Measurements from ENCODE around the gene GPC2. TPM values are rescaled to one million over a fixed set of nuclear protein-coding genes. Genes with fewer than 3 reads are reported as not detected.
A peak's percentile ranks its signal among the peaks of the same experiment; 100 is the strongest.
"Not testable (repeated sequence)": the region's sequence is repeated elsewhere in the genome, so short reads cannot be mapped to it uniquely, and the experiment has no call there.

The GPC2 gene
- total and polyA plus RNA-seq, 7 donors = 0.16 to 0.77 (median 0.34) TPM

DNA sequence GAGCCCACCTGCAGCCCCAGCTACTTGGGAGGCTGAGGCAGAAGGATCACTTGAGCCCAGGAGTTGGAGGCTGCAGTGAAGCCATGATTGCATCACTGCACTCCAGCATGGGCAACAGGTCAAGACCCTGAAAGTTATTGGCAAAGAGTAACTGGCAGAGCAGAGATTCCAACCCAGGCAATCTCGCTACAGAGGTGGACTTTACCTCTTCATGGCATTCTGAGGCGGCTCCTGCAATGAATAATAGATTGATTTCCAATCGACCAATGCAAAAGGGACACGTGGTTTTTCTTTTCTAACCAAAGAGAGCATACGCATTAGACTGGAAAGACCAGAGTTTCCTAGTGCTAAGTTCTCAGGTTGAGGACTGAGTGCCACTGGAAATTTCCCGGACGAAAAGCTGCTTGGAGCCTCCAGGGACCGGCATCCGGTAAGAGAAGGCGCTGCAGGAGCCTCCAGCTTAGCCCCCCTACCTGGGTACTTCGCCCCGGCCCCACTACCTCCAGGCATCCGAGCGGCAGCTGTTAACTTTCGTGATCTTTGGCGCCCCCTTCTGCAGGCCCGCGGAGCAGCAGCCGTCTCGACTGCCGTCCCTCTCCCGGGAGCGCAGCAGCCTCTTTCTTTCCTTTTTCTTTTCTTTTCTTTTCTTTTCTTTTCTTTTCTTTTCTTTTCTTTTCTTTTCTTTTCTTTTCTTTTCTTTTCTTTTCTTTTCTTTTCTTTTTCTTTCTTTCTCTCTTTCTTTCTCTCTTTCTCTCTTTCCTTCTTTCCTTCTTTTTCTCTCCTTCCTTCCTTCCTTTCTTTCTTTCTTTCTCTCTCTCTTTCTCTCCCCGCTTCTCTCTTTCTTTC, 46.4 kb downstream of the GPC2 start:
- intact Hi-C loops (cut with DNase I) = no loop called here
- Histone ChIP-seq H3K27me3 (ENCODE audit: insufficient read depth in 3 of 3, low read length in 2 of 3) (no peaks in the 10 kb centered on the region), H3K27ac (no peak overlapping the region), H3K9me3 (no peaks in the 10 kb centered on the region), H3K36me3 (ENCODE audit: insufficient read depth in 1 of 2, low read depth in 1 of 2) (no peaks in the 10 kb centered on the region), H3K4me1 (peaks cover 12% of the 10 kb centered on the region), H3K4me3 (peak overlapping the region; percentile 12)
- ATAC-seq (no peak), DNase-seq (peak; percentile 75 to 88)
- 13 to 14% (median 14%) methylated on average over 24 of the region's 24 CpGs for WGBS, 3 donors
- TF ChIP-seq, protein P1, sequence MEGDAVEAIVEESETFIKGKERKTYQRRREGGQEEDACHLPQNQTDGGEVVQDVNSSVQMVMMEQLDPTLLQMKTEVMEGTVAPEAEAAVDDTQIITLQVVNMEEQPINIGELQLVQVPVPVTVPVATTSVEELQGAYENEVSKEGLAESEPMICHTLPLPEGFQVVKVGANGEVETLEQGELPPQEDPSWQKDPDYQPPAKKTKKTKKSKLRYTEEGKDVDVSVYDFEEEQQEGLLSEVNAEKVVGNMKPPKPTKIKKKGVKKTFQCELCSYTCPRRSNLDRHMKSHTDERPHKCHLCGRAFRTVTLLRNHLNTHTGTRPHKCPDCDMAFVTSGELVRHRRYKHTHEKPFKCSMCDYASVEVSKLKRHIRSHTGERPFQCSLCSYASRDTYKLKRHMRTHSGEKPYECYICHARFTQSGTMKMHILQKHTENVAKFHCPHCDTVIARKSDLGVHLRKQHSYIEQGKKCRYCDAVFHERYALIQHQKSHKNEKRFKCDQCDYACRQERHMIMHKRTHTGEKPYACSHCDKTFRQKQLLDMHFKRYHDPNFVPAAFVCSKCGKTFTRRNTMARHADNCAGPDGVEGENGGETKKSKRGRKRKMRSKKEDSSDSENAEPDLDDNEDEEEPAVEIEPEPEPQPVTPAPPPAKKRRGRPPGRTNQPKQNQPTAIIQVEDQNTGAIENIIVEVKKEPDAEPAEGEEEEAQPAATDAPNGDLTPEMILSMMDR (IDR thresholded peaks at IDR 0.05) = peak; percentile 80

DNA sequence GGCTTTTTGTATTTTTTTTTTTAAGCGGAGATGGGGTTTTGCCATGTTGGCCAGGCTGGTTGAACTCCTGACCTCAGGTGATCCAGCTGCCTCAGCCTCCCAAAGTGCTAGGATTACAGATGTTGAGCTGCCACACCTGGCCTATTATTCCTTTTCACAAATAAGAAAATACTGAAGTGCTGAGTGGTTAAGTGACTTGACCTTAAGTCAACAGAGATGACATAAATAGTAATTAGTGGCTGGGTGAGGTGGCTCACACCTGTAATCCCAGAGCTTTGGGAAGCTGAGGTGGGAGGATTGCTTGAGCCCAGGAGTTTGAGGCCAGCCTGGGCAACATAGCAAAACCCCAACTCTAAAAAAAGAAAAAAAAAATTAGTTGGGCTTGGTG, 47.0 kb downstream of the GPC2 start:
- DNase-seq; H3K27ac ChIP-seq; H3K4me3 ChIP-seq; intact Hi-C loops (cut with DNase I); H3K27me3 ChIP-seq (ENCODE audit: insufficient read depth in 3 of 3, low read length in 2 of 3); H3K9me3 ChIP-seq; ATAC-seq; H3K36me3 ChIP-seq (ENCODE audit: insufficient read depth in 1 of 2, low read depth in 1 of 2): not testable (repeated sequence)
- 92 to 98% (median 92%) methylated on average over 1 of the region's 1 CpG for WGBS, 3 donors
- H3K4me1 ChIP-seq = peaks cover 17% of the 10 kb centered on the region

DNA sequence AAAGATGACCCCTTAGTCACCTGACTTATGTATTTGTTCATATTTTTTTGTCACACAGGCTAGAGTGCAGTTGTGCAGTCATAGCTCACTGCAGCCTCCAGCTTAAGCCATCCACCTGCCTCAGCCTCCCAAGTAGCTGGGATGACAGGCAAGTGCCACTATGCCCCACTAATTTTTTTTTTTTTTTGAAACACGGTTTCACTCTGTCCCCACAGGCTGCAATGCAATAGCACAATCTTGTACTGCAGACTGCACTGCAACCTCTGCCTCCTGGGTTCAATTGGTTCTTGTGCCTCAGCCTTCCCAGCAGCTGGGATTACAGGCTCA, 48.6 kb downstream of the GPC2 start:
- Histone ChIP-seq H3K4me1 (peaks cover 17% of the 10 kb centered on the region), H3K4me3 (no peak overlapping the region), H3K9me3 (no peaks in the 10 kb centered on the region), H3K36me3 (ENCODE audit: insufficient read depth in 1 of 2, low read depth in 1 of 2) (no peaks in the 10 kb centered on the region), H3K27ac (no peak overlapping the region), H3K27me3 (ENCODE audit: insufficient read depth in 3 of 3, low read length in 2 of 3) (no peaks in the 10 kb centered on the region)
- WGBS, 3 donors = 50 to 68% (median 61%) methylated on average over 1 of the region's 1 CpG
- intact Hi-C loops (cut with DNase I) = loop anchor here (5.0 kb wide), 3 partner anchors 36 to 136 kb away; partner anchors contain the start of gene COPS6 (in 1 of the 2)
- DNase-seq (no peak), ATAC-seq (no peak)
- TF ChIP-seq, protein P1 (IDR thresholded peaks at IDR 0.05) = no peak

DNA sequence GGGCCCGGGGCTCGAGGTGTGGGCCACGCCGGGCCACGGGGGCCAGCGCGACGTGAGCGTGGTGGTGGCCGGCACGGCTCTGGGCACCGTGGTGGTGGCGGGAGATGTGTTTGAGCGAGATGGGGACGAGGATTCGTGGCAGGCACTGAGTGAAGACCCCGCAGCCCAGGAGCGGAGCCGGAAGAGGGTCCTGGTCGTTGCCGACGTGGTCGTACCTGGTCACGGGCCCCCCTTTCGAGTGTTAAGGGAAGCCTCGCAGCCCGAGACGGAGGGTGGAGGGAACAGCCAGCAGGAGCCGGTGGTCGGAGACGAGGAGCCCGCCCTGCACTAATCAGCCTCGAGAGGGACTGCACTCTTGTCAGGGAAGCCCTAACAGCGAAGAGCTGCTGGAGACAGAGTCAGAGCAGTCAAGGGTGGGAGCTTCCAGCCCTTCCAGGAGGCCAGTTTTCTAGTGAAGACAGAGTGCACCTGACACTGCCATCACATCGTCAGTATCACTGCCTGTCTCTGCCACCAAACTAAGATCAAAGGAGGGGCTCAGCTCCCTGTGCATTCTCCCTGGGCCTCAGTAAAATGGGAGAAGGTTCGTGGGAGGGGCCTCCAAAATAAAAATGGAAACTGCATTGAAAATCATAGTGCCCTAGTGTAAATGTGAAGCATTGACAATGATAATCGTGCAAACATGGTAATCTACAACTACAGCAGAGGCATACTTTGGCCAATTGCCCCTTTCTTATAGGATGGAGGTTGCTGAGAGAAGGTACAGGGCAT, 49.1 kb downstream of the GPC2 start:
- H3K27me3 ChIP-seq (ENCODE audit: insufficient read depth in 3 of 3, low read length in 2 of 3) = no peaks in the 10 kb centered on the region
- intact Hi-C loops (cut with DNase I) = loop anchor here (5.0 kb wide), 3 partner anchors 36 to 136 kb away; partner anchors contain the start of gene COPS6 (in 1 of the 2)
- H3K4me1 ChIP-seq = peaks cover 17% of the 10 kb centered on the region
- H3K4me3 ChIP-seq = peak overlapping the region; percentile 92
- ATAC-seq (no peak), DNase-seq (peak; percentile 32 to 61)
- peak overlapping the region; percentile 91 for H3K27ac ChIP-seq
- WGBS, 3 donors = 4 to 11% (median 5%) methylated on average over 37 of the region's 37 CpGs
- H3K9me3 ChIP-seq = no peaks in the 10 kb centered on the region
- TF ChIP-seq, protein P1 (IDR thresholded peaks at IDR 0.05) = no peak
- no peaks in the 10 kb centered on the region for H3K36me3 ChIP-seq (ENCODE audit: insufficient read depth in 1 of 2, low read depth in 1 of 2)
